Measurements from ENCODE around the gene GAB4.
"Not testable (repeated sequence)": the region's sequence is repeated elsewhere in the genome, so short reads cannot be mapped to it uniquely, and the experiment has no call there.

The GAB4 gene

DNA sequence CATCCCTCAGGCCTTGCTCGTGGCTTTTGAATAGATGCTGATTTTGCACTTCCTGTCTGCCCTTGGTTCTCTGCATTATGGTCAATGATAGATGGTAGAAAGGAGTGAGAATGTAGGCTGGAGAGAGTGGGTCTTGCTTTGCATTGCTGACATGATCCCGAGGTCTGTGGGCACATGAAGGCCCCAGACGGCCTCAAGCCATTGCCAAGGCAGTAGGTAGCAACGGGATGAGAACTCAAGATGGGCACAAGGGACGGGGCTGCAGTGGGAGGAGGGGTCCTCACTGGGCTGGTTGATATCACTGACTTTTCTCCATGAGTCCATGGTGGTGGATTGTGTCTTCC is 54.0 kb downstream of the GAB4 start:
- no peak for DNase-seq (ENCODE audit: low read depth)
- TF ChIP-seq, protein P1, sequence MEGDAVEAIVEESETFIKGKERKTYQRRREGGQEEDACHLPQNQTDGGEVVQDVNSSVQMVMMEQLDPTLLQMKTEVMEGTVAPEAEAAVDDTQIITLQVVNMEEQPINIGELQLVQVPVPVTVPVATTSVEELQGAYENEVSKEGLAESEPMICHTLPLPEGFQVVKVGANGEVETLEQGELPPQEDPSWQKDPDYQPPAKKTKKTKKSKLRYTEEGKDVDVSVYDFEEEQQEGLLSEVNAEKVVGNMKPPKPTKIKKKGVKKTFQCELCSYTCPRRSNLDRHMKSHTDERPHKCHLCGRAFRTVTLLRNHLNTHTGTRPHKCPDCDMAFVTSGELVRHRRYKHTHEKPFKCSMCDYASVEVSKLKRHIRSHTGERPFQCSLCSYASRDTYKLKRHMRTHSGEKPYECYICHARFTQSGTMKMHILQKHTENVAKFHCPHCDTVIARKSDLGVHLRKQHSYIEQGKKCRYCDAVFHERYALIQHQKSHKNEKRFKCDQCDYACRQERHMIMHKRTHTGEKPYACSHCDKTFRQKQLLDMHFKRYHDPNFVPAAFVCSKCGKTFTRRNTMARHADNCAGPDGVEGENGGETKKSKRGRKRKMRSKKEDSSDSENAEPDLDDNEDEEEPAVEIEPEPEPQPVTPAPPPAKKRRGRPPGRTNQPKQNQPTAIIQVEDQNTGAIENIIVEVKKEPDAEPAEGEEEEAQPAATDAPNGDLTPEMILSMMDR (conservative IDR thresholded peaks at IDR 0.05; ENCODE audit: low read depth, low read length) = no peak
- H3K4me3 ChIP-seq (ENCODE audit: low read length) = no peak overlapping the region

DNA sequence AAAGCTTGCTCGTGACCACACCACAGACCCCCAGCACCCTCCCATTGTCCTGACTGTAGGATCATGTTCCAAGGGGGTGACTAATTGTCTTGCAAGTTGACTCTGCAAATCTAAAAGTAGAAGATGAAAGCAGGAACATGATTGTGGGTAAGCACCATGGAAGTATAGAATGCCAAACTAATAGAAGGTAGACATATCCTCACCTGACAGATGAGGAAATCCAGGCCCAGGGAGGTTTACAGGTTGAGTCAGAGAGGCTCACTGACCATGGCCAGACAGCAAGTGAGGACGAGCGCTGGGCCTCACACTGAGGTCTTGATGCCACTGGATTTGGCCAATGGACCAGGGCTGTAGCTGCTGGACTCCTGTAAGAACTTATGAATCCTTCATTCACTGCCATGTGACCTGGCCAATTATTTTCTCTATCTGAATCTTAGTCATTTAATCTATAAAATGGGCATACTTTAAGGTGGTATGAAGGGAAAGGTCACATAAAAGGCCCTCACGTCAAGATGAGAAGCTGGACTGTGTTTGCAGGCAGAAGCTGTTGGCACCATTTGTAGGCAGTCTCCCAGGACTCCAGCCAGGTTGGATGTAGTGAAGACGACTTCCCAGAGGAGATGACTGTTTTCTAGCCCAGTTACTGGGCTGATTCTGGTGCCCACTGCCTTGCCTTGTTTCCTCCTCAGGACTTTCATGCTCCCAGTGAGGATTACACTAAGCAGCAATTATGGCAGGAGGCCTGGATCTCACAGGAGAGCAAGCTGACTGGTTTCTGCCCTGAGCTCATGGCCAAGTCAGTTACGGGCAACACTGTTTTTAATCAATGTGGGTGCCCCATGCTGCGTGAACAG is 54.6 kb downstream of the GAB4 start:
- TF ChIP-seq, protein P1 (conservative IDR thresholded peaks at IDR 0.05; ENCODE audit: low read depth, low read length) = no peak
- no peak overlapping the region for H3K4me3 ChIP-seq (ENCODE audit: low read length)
- no peak for DNase-seq (ENCODE audit: low read depth)

DNA sequence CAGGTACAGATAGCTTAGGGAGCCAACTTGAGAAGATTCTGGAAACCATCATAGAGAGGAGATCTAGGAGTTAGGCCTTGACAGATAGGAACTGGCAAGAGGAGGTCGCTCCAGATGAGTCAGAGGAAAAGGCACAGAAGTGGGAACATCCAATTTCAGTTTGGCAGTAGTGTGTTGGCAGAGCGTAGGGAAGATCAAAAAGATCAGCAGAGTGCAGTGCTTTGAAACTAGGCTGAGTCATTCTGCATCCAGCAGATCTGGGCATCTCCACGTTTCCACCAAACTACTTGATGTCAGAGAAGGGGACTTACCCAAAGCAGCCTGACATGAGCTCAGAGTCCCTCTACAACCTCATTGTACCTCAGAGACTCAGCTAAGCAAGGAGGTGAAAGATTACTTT is 58.5 kb downstream of the GAB4 start:
- TF ChIP-seq, protein P1 (conservative IDR thresholded peaks at IDR 0.05; ENCODE audit: low read depth, low read length) = no peak
- H3K4me3 ChIP-seq (ENCODE audit: low read length) = no peak overlapping the region
- no peak for DNase-seq (ENCODE audit: low read depth)

DNA sequence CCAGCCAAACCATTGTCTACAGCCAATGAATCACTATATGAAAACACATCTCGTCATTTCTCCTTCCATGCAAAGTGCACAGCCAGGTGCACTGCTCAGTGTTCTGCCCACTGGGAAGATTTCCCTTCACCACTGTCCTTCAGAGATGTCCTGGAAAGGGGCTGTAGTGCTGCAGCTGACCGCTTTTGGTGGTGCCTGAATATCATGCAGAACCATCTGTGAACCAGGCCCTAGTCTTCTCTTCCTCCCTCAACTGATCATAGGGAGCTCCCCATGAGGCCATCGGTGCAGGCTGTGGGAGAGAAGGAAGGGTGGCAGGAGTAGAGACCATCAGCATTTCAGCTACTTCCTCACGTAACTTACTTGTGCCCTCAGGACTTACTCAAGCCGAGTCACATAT is 70.2 kb downstream of the GAB4 start:
- no peak for DNase-seq (ENCODE audit: low read depth)
- TF ChIP-seq, protein P1 (conservative IDR thresholded peaks at IDR 0.05; ENCODE audit: low read depth, low read length) = no peak
- no peak overlapping the region for H3K4me3 ChIP-seq (ENCODE audit: low read length)

DNA sequence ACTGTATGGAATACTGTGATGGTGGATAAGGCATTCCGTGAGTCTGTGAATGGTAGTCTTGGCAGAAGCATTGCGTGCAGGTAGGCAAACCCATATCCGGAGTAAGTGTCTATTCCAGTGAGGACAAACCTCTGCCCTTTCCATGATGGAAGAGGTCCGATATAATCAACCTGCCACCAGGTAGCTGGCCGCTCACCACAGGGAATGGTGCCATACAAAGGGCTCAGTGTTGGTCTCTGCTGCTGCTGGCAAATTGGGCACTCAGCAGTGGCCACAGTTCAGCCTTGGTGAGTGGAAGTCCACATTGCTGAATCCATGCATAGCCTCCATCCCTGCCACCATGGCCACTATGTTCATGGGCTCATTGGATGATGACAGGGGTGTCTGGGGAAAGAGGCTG is 70.8 kb downstream of the GAB4 start:
- not testable (repeated sequence) for DNase-seq (ENCODE audit: low read depth); H3K4me3 ChIP-seq (ENCODE audit: low read length)

DNA sequence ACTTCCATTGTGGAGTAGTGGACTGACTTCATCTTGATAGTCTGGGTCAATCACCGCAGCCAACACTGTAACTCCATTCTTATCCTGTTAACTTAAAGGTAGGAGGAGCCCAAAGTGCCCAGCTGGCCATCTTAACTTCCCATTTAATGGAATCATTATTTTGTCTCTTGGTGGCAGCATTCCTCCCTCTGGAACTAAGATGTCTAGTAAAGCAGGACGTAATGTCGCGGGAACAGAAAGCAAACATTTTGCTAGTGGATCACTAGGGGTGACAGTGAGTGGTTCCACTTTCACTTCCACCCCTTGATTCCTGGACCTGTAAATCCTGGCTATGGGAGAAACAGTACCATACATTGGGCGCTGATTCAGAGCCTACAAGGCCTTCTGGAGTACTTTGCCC is 71.4 kb downstream of the GAB4 start:
- TF ChIP-seq, protein P1 (conservative IDR thresholded peaks at IDR 0.05; ENCODE audit: low read depth, low read length) = no peak
- no peak for DNase-seq (ENCODE audit: low read depth)
- no peak overlapping the region for H3K4me3 ChIP-seq (ENCODE audit: low read length)

DNA sequence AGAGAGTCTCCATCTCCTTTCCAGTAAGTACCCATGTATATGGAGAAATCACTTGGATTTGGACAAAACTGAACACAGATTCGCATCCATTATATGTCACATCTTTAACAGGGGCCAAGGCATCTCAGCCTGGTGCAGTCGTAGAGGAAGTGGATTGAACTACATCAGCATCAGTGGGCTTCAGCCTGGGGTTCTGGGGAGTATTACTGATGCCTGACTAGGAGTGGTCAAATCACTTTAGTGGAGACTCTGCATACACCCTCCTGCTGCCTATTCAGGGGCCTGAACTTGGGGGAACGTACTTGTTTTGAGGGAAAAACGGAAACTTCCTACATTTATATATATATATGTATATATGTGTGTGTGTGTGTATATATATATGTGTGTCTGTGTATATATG is 72.8 kb downstream of the GAB4 start:
- no peak overlapping the region for H3K4me3 ChIP-seq (ENCODE audit: low read length)
- TF ChIP-seq, protein P1 (conservative IDR thresholded peaks at IDR 0.05; ENCODE audit: low read depth, low read length) = no peak
- no peak for DNase-seq (ENCODE audit: low read depth)

Measured in retinal pigment epithelial cell (primary cell).